Mucosa of descending colon (tissue), 3 donors: ENCODE data around the gene EVC2. TPM values are rescaled to one million over a fixed set of nuclear protein-coding genes. Genes with fewer than 3 reads are reported as not detected.
"Not testable (repeated sequence)": the region's sequence is repeated elsewhere in the genome, so short reads cannot be mapped to it uniquely, and the experiment has no call there.

Experiments
- ATAC-seq: fragments of 200-7000 bp; cut with Tn5 transposase; one replicate; pipeline ENCODE4 v1.9.1; 2020; ENCODE audit warnings: mild to moderate bottlenecking, moderate library complexity
- DNase-seq, 3 donors: peaks; one replicate each; pipeline ENCODE4 v3.0.0-alpha.2; 2020
- H3K36me3 ChIP-seq: fragments of 200-600 bp; one replicate; pipeline ENCODE4 v1.8.0; 2021; ENCODE audit warnings: low read depth, mild to moderate bottlenecking
- H3K4me1 ChIP-seq: fragments of 200-600 bp; one replicate; pipeline ENCODE4 v1.8.0; 2021; ENCODE audit warnings: low read depth, mild to moderate bottlenecking
- H3K4me3 ChIP-seq: fragments of 200-600 bp; one replicate; pipeline ENCODE4 v1.8.0; 2021; ENCODE audit warnings: mild to moderate bottlenecking
- H3K9me3 ChIP-seq: fragments of 200-600 bp; one replicate; pipeline ENCODE4 v1.8.0; 2021; ENCODE audit warnings: mild to moderate bottlenecking
- CTCF ChIP-seq: fragments of 200-600 bp; IDR thresholded peaks from one replicate; pipeline ENCODE4 v1.8.0; 2022; ENCODE audit warnings: antibody characterized with exemption, mild to moderate bottlenecking
- intact Hi-C, 2 donors: fragments of 100-400 bp; cut with DNase I in 1 of 2; cut with micrococcal nuclease in 1 of 2; formaldehyde crosslinking; loops; one replicate each; pipeline versions ENCODE4 v1.11.0 to v1.11.1; 2022; cut with DNase I, micrococcal nuclease
- total RNA-seq, 3 donors: library from RNA; stranded (reverse); fragmentation: NEBNext Ultra II Directional in 2 of 3; extraction: Animal tissue kit (Norgen Biotek cat#: 25700) in 2 of 3; gene quantifications; one replicate each; pipeline versions ENCODE4 v1.2.1 to v1.2.4, GENCODE V29; 2021 to 2023
- donor health status: DM: no; HTN: no; CAD: no; lungs with moderate emphysema.
- donor health status: DM: no; HTN: no; CAD: no.
- donor health status: DM: no; HTN: yes; CAD: no.

The EVC2 gene
- total RNA-seq, 3 donors from 2014 or later, result 0.64 to 6.5 (median 1.1) TPM

GRCh38 chr4:5730436-5730835 lies 22.1 kb upstream of the EVC2 start:
- no peaks in the 10 kb centered on the region for H3K4me1 ChIP-seq
- no peaks in the 10 kb centered on the region for H3K9me3 ChIP-seq
- no peak overlapping the region for H3K4me3 ChIP-seq
- ATAC-seq (no peak), DNase-seq (no peak)
- TF ChIP-seq CTCF, result no peak
- H3K36me3 ChIP-seq, result no peaks in the 10 kb centered on the region
- intact Hi-C loops, result no loop called here

GRCh38 chr4:5728412-5728811 lies 20.1 kb upstream of the EVC2 start:
- H3K36me3 ChIP-seq, intact Hi-C loops, ATAC-seq, H3K4me3 ChIP-seq, H3K9me3 ChIP-seq, DNase-seq, H3K4me1 ChIP-seq: not testable (repeated sequence)

GRCh38 chr4:5724377-5724776 lies 16.0 kb upstream of the EVC2 start:
- no peak for ATAC-seq
- intact Hi-C loops, result no loop called here
- no peak for TF ChIP-seq CTCF
- Histone ChIP-seq H3K4me3 (no peak overlapping the region), H3K36me3 (no peaks in the 10 kb centered on the region), H3K4me1 (no peaks in the 10 kb centered on the region), H3K9me3 (no peaks in the 10 kb centered on the region)
- DNase-seq, result no peak

- DNase-seq (no peak), ATAC-seq (no peak)
- no peak overlapping the region for H3K4me3 ChIP-seq
- intact Hi-C loops, result no loop called here
- no peak for TF ChIP-seq CTCF
- H3K36me3 ChIP-seq, result no peaks in the 10 kb centered on the region
- no peaks in the 10 kb centered on the region for H3K4me1 ChIP-seq
- no peaks in the 10 kb centered on the region for H3K9me3 ChIP-seq
Measured at GRCh38 chr4:5722328-5722727, 14.0 kb upstream of the EVC2 start.

GRCh38 chr4:5721923-5722322 lies 13.6 kb upstream of the EVC2 start:
- Histone ChIP-seq H3K9me3 (no peaks in the 10 kb centered on the region), H3K4me1 (no peaks in the 10 kb centered on the region), H3K4me3 (no peak overlapping the region), H3K36me3 (no peaks in the 10 kb centered on the region)
- intact Hi-C loops, result no loop called here
- TF ChIP-seq CTCF, result no peak
- DNase-seq, result no peak
- ATAC-seq, result no peak

- H3K4me3 ChIP-seq, result no peak overlapping the region
- H3K4me1 ChIP-seq, result no peaks in the 10 kb centered on the region
- TF ChIP-seq CTCF, result no peak
- DNase-seq, result no peak
- no peaks in the 10 kb centered on the region for H3K36me3 ChIP-seq
- no peak for ATAC-seq
- no peaks in the 10 kb centered on the region for H3K9me3 ChIP-seq
- intact Hi-C loops, result no loop called here
Measured at GRCh38 chr4:5720980-5721379, 12.6 kb upstream of the EVC2 start.
